AML-193 (cell line): ENCODE results near the gene PRKCH.

Experiments
- DNase-seq, 2 experiments: peaks; one replicate each; lab custom pipeline; 2025; lab: John Stamatoyannopoulos, UW

Gene PRKCH

DNA sequence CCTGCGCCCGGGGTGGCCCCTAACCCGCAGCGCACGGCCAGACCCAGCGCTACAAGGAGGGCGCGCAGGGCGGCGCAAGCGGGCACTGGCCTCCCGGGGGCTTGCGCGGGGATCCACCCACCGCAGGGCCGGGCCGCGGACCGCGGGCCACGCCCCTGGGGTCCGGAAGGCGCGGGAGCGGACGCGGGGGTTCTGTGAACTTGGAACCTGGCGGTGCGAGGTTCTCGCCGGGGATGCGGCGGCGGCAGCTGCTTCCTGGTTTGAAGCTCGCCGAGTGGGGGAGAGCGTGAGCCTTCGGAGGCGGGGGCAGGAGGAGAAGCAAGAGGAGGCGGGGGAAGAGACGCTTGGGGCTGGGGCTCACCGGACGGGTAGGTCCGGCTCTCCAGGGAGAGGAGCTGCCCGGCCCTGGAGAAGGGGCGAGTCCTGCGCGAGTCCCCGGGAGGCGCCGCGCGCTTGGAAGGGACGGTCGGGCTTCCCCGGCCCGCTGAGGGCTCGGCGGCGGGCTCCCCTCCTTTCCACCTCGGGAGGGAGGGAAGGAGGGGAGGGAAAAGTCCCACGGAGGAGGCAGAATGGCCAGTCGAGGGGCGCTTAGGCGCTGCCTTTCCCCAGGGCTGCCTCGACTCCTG is at the start of gene PRKCH:
Gene PRKCH, plus strand, starts transcription at position 195 of the 626 bp plus-strand sequence. CDS start 523 bp downstream, outside the sequence.
- DNase-seq, result peak in 1 of 2 experiments; percentile 11

DNA sequence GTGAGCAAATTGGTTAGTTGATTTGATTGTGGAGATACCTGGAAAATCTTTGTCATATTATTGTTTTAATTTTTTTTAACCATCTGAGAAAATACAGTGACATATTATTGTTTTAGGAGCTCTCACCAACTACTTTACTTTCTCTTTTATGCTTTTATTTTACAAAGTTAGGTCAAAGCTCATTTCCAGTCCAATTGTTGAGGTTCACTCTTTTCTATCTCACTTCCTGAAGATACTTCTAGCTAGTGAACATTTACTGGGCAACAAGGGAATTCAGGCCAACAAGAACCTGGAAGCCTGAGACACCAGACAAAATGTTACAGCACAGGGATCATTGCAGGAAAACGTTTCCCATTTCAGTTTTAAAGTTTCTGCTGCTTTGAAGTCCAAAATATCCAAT is 44.1 kb upstream of the PRKCH start:
- no peak for DNase-seq

DNA sequence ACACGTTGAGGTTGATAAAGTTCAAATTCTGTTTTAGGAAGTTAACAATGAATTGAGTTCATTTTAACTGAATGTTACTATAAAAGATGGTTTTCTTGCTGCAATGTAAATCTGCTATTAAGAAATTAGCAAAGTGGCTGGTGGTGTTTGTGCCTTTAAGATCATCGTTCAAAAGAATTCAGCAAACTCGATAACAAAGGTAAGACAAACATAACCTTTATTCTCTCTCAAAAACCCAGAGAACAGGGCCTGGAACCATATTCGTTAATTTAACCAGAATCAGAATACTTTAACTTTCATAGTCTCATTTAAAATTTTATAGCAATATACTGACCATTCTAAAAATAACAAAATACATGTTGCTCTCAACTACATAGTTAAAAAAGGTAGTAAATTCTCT is 43.6 kb upstream of the PRKCH start:
- no peak for DNase-seq

DNA sequence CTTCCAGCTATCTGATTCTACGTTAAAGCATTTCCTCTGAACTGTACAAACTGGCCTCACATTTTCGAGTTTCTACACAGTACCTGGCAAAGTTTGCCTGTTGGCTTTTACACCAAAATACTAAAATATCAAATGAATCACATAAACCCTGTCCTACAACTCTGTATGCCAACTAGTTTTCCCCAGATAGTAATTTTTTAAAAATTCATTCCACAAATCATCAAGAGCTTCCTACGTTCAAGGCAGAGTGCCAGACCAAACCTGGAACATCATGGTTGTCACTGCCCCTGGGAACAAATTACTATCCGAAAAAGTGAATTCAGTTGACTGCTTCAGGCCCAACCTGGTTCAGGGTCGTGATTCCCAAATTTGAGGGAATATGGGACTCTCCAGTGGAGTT is 42.3 kb upstream of the PRKCH start:
- no peak for DNase-seq

DNA sequence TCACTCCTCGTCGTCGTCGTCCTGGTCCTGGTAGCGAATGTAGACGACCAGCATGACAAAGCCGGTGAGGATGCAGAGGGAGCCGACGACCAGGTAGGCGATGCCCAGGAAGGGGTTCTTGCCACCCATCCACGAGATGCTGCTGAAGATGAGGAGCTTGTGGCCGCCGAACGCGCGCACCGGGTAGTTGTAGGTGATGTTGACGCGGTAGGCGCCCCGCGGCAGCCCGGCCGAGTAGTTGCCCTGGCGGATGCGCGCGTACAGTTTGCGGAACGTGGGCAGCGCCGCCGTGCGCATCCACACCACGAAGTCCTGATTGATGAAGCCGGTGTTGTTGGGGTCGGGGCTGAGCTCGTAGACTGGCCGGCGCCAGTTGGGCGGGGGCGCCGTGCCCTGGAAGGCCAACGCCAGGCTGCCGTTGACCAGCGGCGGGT is 41.3 kb upstream of the PRKCH start:
- no peak for DNase-seq

DNA sequence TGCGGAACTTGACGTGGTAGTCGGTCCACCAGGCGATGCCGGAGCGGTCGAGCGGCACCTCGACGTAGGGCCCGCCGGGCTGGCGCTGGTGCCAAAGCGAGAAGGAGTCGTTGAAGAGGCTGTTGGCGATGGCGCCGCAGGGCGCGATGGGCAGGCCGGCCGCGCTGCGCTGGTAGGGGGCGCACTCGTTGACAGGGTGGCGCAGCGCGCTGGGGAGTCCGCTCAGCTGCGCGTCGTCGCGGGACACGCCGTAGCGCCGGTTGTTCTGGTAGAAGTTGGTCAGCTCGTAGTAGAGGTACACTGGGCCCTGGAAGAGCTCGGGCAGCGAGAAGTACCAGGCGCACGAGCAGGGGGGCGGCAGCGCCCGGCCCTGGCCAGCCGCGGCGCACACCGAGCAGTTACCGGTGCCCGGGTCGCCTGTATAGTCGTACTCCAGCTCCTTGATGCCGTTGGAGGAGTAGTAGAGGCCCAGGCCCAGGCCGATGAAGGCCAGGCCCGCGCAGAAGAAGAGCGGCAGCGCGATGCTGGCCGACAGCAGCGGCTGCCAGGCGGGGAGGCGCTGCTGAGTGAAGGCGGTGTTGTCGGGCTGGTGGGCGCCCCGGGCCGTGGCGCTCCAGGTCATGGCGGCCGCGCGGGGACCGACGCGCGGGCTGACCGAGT is 40.7 kb upstream of the PRKCH start:
- DNase-seq, result no peak

DNA sequence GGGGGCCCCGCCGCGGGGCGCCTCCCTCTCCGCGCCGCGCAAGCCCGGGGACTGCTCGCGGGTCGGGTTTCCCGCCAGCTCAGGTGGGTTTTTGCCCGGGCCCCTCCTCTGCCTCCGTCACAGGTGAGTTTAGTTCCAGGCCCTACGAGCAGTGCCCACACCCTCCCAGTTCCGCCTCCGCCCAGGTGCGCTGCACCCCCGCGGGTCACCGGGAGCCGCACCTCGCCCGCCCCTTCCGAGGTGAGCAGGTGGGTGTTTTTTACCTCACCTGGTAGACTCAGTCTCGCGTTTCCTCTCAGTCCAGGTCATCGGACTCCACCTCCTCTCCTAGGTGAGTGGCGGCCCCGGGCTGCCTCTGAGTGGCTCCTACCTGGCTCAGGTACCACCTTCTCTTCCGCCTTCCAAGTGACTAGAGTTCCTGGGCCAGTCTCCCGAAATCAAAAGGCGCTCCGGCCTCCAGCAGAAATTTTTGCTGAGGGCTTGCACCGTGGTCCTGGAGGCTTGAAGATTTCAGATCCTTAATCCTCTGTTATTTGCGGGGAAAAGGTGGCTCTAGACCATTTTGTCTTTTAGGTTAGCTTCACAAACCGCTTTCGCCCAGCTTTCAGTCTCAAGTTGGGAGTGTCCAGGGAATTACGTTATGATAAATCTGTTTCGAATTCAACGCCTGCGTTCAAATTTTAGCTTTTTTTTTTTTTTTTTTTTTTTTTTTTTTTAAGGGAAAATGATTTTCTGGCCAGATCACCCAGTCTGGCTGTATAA is 40.0 kb upstream of the PRKCH start, which contains the start of gene TMEM30B:
Gene TMEM30B, minus strand, starts transcription at position 153 of the 762 bp plus-strand sequence. CDS start 191 bp downstream, outside the sequence.
- DNase-seq, result no peak

DNA sequence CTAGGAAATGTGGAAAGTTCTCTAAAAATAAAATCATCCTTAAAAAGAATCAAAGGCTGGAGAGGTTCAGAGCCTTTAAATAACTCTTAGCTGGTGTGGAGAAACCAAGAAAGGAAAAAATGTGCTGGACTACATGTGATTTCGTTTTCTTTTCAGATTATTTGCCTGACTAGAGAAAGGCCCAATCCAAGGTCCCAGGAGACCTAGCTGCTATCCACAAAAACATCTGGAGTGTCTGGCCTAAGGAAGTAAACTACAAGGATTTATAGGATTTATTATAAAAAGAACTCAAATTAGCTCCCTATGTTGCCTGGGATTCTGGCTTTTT is 39.5 kb upstream of the PRKCH start:
- DNase-seq, result no peak

DNA sequence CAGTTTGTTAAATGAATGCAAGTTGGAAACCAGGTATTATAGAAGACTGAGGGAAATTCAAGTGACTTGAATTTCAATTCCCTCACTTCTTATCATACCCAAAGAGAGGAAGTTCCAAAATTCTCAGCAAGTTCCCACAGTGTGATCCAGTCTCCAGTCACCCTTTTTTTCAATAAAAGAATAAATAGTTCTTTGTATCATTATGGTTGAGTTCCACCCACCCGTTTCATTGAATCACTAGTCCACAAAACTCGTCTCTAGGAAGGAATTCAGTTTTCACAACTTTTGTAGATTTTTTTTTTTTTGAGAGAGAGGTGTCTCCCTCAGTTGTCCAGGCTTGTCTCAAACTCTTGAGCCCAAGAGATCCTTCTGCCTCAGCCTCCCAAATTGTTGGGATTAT is 38.6 kb upstream of the PRKCH start:
- DNase-seq, result no peak

DNA sequence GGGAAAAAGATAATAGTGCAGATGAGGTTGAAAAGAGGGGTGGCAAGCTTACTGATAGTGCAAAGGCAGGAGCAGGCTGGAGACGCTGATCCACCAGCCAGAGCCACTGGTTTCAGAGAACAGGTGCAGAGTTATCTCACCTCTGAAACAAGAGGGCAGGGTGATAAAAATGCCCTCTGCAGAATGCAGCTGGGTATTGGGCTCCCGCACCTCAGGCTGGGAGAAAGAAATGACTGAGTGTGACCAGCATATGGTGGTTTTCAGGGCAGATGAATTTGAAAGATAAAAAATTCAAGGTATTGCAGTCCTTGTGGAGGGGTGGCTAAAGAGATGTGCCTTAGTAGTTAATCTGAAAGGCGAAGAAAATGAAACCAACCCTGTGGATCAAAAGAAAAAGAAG is 37.4 kb upstream of the PRKCH start:
- no peak for DNase-seq

DNA sequence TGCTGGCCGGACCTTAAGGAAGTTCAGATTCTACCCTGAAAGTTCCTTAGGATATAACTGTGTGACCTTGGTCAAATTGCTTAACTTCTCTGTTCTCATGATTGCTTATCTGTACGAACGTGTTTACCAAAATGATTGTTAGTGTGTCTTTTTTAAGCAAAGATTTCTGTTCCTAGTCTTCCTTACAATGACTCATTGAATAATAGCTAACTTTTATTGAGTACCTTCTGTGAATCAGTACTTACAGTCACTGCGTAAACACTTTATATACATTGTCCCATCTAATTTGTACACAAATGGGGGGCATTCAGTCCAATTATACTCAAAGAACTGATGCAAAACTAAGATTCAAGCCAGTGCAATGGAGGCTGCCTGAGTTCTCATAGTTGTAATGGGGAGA is 36.0 kb upstream of the PRKCH start:
- DNase-seq, result no peak

DNA sequence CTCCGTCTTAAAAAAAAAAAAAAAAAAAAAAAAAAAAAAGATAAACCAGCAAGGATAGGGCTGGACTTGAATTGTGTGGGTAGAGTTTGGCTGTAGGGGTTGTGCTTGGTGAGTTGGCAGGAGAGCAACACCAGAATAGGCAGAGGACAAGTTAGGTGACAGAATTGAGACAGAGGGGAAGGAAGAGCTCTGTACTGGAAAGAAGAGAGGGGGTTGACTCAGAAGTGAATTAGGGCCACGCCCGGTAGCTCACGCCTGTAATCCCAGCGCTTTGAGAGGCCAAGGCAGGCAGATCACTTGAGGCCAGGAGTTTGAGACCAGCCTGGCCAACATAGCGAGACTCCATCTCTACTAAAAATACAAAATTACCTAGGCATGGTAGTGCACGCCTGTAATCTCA is 34.2 kb upstream of the PRKCH start:
- no peak for DNase-seq

DNA sequence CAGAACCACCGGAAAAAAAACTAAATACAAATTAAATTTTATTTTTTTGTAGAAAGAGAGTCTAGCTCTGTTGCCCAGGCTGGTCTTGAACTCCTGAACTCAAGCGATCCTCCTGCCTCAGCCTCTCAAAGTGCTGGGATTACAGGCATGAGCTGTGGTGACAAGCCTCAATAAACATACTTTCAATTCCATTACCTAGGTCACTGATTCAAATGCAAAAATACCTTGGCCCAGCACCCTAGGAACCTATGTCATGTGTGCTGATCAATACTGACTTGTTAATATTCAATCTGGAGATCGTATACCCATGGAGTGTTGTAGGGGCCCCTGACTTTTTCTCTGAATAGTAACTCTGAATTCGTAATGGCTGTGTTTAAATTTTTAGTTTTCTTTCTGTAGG is 33.2 kb upstream of the PRKCH start:
- no peak for DNase-seq

DNA sequence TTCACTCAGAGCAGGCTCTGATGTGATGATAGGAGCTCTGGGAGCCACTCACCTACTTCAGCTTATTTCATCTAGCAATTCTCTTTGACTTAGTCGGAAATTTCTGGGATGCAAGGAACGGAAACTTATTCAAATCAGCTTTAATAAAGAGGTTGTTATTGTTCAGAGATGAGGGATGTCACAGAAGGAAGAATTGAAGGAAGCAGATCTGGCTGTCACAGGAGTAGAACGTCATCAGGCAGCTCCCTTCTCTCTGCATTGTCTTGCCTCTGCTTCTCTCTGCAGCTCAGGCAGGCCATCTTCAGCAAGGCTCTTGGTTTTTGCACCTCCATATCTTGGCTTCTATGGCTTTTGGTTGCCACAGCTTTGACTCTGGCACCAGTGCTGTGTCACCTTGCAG is 32.7 kb upstream of the PRKCH start:
- DNase-seq, result no peak

DNA sequence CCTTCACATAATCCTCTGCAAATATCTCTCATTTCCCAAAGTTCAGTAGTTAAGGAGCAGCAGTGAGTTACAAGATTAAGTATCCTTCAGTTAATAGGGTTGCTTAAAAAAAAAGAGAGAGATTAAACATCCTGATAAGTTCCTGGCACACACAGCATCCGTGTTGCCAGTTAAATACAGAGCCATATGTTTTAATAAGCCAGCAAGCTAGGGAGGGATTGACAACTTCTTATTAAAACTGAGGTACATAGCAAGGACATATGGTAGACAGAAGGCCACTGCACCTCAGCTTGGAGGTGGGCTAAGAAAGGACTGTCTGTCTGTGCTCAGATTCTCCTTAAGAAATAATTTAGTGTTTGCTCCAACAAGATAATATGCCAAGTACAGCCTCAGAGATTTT is 30.7 kb upstream of the PRKCH start:
- DNase-seq, result no peak

DNA sequence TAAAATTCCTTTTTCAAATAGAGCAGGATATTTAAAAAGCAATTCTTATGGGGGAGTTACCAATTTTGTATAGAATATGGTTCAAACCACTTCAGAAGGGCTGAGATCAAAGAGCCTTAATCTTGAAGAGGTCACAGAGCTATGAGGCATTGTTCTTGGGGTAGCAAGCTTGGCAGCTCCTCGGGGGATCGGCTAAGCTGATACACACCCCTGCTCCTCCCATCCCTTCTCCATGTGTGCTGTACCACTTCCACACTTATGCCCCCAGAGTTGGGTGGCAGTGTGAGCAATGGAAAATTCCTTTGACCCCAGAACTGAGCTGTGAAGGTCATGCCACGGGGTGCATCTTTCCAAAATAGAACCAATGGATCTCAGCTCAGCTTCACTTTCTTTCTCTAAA is 25.2 kb upstream of the PRKCH start:
- DNase-seq, result no peak

DNA sequence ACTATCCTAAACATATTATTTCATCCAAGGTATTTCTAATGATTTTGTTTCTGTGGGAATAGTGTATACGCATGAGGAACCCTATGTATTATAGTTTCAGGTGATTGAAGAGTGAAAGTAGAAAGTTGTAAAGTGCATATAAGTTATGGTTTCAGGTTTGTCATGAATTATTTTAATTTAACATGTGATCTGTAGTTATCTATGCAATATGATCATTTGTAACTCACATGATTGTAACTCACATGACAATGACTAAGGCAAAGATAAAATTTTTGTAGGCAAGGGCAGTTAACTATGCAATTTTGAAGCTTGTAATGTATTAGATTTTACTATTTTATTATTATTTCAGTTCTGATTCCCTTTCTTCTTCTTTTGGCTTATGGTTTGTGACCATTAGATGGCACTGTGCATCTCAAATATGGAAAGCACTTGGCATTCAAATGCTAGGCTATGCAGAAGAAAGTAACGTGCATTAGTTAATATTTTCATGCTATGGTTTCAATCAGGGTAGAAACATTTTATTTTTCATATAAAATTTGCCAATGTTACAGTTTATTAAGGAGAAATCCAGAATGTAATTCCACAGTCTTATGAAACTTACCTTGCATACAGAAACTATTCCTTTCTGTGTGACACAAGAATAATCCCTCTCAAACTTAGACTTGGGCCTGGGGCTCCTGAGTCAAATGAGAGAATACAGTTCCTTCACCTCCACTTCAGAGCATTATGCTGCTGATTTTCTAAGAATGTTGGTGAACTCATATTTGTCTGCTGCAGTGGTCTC is 24.5 kb upstream of the PRKCH start:
- peak; percentile 30 to 36 for DNase-seq

DNA sequence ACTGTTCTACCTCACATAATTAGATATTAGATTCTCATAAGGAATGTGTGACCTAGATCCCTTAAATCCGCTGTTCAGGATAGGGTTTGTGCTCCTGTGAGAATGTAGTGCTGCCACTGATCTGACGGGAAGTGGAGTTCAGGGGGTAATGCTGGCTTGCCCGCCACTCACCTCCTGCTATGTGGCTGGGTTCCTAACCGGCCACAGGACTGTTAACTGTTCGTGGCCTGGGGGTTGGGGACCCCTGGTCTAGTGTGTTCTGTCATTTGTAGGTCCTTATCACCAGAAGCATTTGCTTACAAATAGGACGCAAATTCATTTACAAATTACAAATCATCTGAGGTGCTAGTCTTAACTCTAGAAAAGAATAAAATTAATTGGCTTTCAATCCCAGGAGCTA is 23.8 kb upstream of the PRKCH start:
- DNase-seq, result no peak

DNA sequence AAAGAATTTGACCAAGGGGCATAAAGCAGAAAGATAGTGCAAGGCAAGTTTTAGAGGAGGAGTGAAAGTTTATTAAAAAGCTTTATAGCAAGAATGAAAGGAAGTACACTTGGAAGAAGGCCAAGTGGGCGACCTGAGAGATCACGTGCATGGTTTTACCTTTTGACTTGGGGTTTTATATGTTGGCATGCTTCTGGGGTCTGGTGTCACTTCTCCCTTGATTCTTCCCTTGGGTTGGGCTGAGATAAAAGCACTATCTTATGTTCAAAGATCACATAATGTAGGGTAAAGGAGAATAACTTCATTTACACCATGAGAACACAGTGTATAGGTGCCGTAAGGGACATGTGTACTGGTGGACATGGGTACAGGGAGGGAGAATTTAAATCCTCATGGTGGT is 22.6 kb upstream of the PRKCH start:
- no peak for DNase-seq

DNA sequence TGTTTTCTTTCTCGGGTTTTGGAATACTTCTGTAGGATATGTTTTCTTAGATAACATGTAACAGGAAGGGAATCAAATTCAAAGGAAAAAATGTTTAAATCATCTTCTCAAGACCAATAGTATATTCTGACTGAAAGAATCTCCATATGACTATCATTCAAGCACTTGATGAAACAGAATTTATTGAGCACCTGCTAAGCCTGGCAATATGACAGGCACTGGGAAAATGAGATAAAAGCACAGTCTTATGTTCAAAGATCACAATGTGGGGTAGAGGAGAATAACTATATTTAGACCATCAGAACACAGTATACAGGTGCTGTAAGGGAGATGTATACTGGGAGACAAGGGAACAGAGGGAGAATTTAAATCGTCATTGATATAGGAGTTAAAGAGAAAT is 21.2 kb upstream of the PRKCH start:
- no peak for DNase-seq

DNA sequence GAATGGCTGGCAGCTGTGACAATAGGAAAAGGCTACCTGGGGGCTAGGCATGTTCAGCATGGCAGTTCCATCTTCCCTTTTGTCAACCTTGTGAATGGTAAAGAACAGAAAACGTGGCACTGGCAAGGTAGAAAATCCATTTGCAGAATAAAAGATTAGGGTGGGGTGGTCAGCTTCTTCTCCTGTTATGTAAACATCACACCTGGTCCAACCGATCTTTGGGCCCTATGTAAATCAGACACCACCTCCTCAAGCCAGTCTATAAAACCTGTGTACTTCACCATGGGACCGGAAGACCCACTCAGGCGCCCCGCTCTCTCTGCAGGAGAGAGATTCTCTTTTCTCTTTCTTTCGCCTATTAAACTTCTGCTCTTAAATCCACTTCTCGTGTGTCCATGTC is 20.6 kb upstream of the PRKCH start:
- no peak for DNase-seq

DNA sequence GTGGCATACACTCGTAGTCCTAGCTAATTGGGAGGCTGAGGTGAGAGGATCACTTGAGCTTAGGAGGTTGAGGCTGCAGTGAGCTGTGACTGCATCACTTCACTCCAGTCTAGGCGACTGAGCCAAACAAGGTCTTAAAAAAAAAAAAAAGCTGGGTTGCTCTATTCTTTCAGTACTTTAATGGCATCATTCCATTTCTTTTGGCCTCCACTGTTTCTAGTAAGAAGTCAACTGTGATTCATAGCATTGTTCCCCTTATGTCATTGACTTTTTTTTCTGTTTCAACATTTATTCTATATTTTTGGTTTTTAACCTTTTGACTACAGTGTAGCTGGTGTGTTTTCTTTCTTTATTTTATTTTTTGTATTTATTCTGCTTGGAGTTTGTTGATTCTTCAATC is 16.7 kb upstream of the PRKCH start:
- no peak for DNase-seq

DNA sequence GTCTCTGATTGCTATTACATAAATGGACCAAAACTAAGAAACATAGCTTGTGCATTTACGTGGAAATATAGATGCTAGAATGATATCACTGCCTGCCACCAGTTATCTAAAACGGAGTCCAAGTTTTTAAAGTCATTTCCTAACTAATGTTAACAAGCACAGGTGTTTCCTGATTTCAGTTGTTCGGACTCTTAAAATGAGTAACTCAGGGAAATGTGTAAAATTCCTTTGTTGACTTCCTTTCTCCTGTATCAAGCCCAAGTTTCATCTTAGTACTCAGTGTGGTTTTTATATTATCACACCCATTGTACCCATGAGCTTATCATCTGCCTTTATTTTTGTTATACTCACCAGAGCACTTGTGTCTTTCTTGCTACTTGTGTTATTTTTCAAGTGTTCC is 13.2 kb upstream of the PRKCH start:
- DNase-seq, result no peak
